HUES48 (cell line): ENCODE data around the gene RPL23.

ENCODE experiments used
- H3K27ac ChIP-seq: one replicate; pipeline ENCODE4 v1.7.0; 2013; ENCODE audit warnings: low read depth, low read length, inconsistent platforms
- H3K27me3 ChIP-seq: 2 replicates; pipeline ENCODE4 v1.6.1; 2013; ENCODE audit warnings: mild to moderate bottlenecking, low read length; ENCODE audit not compliant: control insufficient read depth, insufficient read depth
- H3K36me3 ChIP-seq: 2 replicates; pipeline ENCODE4 v1.6.1; 2013; ENCODE audit warnings: low read length; ENCODE audit not compliant: control insufficient read depth, insufficient read depth
- H3K4me1 ChIP-seq: 2 replicates; pipeline ENCODE4 v1.6.1; 2013; ENCODE audit warnings: mild to moderate bottlenecking, low read length; ENCODE audit not compliant: control insufficient read depth, insufficient read depth
- H3K4me3 ChIP-seq: 2 replicates; pipeline ENCODE4 v1.5.1; 2013; ENCODE audit warnings: mild to moderate bottlenecking, low read depth, low read length
- H3K9ac ChIP-seq: 2 replicates; pipeline ENCODE4 v1.6.1; 2013; ENCODE audit warnings: mild to moderate bottlenecking, low read depth, low read length, moderate library complexity
- H3K9me3 ChIP-seq: 2 replicates; pipeline ENCODE4 v1.6.1; 2013; ENCODE audit warnings: low read length; ENCODE audit not compliant: control insufficient read depth, insufficient read depth

Gene RPL23

DNA sequence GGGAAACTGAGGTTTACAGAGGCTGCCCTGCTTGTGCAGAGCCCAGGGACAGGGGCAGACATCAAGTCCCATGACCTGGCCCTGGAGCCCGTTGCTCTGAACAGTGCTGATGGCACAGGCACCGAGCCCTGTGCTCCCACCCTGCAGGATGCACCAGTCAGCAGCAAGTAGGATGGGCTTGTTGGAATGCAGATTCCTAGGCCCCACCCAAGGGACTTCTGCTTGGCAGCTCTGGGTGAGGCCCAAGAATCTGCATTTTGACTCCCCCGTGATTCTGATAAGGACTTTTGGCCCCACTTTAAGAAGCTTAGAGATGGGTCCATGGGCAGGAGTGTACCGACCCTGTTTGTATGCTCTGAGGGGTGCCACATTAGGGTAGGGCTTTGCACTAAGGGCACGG lies 39.6 kb upstream of the RPL23 start:
- peaks cover 11% of the 10 kb centered on the region; the same call in 1 of the 2 replicates for H3K4me1 ChIP-seq
- no peak overlapping the region for H3K4me3 ChIP-seq
- H3K9me3 ChIP-seq = no peaks in the 10 kb centered on the region
- H3K27ac ChIP-seq = no peak overlapping the region
- H3K9ac ChIP-seq = no peak overlapping the region
- peaks cover 71% of the 10 kb centered on the region for H3K36me3 ChIP-seq
- H3K27me3 ChIP-seq = no peaks in the 10 kb centered on the region

DNA sequence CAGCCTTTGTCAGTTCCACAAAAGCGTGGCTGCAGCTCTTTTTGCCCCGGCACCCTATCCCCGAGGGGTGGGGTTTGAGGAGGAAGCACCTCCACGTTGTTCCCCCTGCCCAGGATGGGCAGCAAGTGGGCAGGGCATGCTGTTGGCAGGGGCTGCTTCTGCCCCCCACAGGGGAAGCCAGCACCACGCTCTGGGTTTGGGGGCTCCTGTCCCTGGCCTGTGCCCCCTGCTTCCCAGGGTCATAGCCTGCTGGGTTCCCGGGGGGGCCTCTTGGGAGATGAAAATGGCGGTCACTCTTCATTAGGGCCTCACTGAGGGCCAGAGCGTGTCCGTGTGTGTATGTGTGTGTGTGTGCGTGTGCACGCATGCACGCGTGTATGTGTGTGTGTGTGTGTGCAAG lies 39.1 kb upstream of the RPL23 start:
- H3K27me3 ChIP-seq = no peaks in the 10 kb centered on the region
- H3K4me3 ChIP-seq = no peak overlapping the region
- peaks cover 11% of the 10 kb centered on the region; the same call in 1 of the 2 replicates for H3K4me1 ChIP-seq
- peaks cover 70% of the 10 kb centered on the region for H3K36me3 ChIP-seq
- H3K27ac ChIP-seq = no peak overlapping the region
- no peaks in the 10 kb centered on the region for H3K9me3 ChIP-seq
- no peak overlapping the region for H3K9ac ChIP-seq

DNA sequence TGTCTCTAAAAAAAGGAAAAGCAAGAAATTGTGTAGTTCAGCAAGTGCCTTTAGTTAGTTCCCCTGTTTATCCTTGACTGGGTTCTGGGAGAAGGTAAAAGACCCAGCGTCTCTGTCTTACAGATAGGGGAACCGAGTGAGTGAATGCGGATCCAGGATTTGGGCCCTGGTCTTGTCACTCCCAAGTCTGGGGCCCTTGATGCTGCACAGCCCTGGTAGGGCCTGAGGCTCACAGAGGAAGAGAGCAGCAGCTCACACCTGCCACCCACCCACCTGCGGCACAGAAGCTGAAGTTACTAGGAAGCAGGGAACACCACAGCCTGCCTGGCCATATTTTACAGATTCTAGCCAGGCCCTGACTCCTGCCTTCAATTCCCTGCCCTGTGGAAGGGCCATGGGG lies 38.6 kb upstream of the RPL23 start:
- no peak overlapping the region for H3K27ac ChIP-seq

DNA sequence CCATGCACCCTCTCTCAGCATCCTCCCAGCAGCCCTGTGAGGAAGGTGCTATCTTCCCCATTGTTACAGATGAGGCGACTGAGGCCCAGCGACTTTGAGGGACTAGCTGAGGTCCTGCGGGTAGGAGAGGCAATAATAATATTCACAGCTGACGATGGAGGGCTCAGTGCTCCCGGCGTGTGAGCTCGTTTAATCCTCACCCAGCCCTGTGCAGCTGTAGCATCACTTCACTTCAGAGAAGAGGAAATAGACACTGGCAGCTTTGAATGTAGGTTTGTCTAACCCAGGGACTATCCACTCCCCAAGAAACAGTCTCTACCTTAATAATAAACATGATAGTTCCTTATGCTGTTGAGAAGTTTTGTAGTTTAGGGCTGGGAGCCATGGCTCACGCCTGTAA lies 37.9 kb upstream of the RPL23 start:
- Histone ChIP-seq H3K9ac (no peak overlapping the region), H3K9me3 (no peaks in the 10 kb centered on the region), H3K27ac (no peak overlapping the region), H3K36me3 (peaks cover 69% of the 10 kb centered on the region), H3K27me3 (no peaks in the 10 kb centered on the region), H3K4me1 (peaks cover 9% of the 10 kb centered on the region; the same call in 1 of the 2 replicates), H3K4me3 (no peak overlapping the region)

More for the DNA sequence above, 38.6 kb upstream of the RPL23 start:
- peaks cover 11% of the 10 kb centered on the region; the same call in 1 of the 2 replicates for H3K4me1 ChIP-seq
- H3K9me3 ChIP-seq = no peaks in the 10 kb centered on the region
- H3K27me3 ChIP-seq = no peaks in the 10 kb centered on the region
- no peak overlapping the region for H3K4me3 ChIP-seq
- peaks cover 73% of the 10 kb centered on the region for H3K36me3 ChIP-seq
- no peak overlapping the region for H3K9ac ChIP-seq

DNA sequence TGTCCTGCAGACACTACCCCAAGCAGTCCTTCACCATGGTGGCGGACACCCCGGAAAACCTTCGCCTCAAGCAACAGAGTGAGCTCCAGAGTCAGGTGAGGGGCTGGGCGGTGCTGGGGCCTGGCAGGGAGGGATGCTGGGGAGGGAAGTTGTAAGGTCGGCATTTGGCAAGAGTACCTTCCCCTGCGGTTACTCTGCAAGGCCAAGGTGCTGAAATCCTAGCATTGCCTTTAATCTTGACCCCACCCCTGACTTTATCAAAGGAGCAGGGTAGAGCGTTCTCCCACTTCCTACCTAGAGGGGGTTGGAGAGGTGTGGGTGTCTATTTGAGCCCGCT lies 36.9 kb upstream of the RPL23 start:
- Histone ChIP-seq H3K27me3 (no peaks in the 10 kb centered on the region), H3K9me3 (no peaks in the 10 kb centered on the region), H3K36me3 (peaks cover 67% of the 10 kb centered on the region), H3K4me1 (peaks cover 12% of the 10 kb centered on the region), H3K27ac (no peak overlapping the region), H3K4me3 (no peak overlapping the region), H3K9ac (no peak overlapping the region)

DNA sequence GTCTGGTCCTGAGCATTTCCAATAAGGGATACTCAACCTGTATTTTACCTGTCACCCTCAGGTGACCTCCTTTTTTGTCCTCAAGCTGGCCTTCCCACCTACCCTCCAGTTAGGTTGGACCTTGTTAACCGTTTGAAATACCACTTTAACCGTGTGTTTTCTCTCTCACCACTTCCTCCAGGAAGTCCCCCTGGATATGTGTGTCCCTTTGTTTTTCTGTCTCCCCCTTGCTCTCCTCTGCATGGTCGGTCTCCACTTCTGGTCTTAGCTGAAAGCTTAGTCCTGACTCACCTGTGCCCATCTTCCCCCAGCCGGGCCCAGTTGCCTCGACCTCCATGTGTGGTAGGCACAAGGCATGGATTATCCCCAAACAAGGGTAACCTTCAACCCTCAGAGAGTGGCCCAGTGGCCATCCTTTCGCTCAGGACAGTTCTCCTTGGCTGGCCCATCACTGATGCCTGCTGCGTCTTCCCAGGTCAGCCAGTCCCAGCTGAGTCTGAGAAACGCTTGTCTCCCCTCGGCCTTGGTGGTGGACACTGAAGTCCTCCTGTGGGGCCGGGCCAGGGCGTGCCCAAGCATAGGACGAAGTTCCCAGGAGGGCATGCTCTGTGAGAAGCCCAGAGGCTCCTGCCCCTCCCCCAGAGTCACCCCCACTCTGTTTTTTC lies 36.4 kb upstream of the RPL23 start:
- peaks cover 71% of the 10 kb centered on the region for H3K36me3 ChIP-seq
- peaks cover 17% of the 10 kb centered on the region for H3K4me1 ChIP-seq

DNA sequence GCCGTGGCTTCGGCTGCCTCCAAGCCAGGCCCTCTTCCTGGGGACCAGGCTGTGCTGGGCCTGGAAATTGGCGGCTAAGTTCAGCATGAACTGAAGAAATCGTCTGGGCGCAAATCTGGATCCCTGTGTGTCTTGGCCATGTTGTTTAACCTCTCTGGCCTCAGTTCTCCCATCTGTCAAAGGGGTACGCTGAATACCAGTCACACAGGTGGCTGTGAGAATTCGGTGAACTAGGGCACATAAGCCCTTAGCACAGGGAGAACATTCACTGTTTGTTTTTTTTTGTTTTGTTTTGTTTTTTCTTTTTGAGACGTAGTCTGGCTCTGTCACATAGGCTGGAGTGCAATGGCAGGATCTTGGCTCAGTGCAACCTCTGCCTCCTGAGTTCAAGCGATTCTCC lies 35.3 kb upstream of the RPL23 start:
- Histone ChIP-seq H3K36me3 (peaks cover 65% of the 10 kb centered on the region), H3K27ac (no peak overlapping the region)

More for the DNA sequence above, 36.4 kb upstream of the RPL23 start:
- Histone ChIP-seq H3K9me3 (no peaks in the 10 kb centered on the region), H3K27ac (no peak overlapping the region), H3K4me3 (no peak overlapping the region), H3K9ac (no peak overlapping the region), H3K27me3 (no peaks in the 10 kb centered on the region)

DNA sequence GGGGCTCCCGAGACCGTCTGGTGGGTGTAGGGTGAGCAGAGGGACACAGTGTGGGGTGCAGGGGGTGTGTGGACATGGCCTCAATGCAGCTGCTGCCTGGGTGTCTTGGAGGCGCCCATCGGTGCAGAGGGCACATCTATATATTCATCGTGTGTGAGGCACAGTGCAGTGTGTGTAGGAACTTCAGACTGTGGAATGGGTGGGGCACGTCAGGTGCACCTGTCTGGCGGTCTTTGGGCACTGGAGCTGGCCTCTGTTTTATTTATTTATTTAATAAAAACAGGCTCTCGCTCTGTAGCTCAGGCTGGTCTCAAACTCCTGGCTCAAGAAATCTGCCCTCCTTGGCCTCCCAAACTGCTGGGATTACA lies 33.1 kb upstream of the RPL23 start:
- H3K36me3 ChIP-seq = peaks cover 54% of the 10 kb centered on the region
- no peaks in the 10 kb centered on the region for H3K9me3 ChIP-seq
- no peak overlapping the region for H3K27ac ChIP-seq
- peaks cover 28% of the 10 kb centered on the region for H3K4me1 ChIP-seq
- no peak overlapping the region for H3K4me3 ChIP-seq
- H3K27me3 ChIP-seq = no peaks in the 10 kb centered on the region
- H3K9ac ChIP-seq = no peak overlapping the region

More for the DNA sequence above, 35.3 kb upstream of the RPL23 start:
- H3K4me3 ChIP-seq = no peak overlapping the region
- H3K9me3 ChIP-seq = no peaks in the 10 kb centered on the region
- H3K4me1 ChIP-seq = peaks cover 17% of the 10 kb centered on the region
- no peak overlapping the region for H3K9ac ChIP-seq
- H3K27me3 ChIP-seq = no peaks in the 10 kb centered on the region

DNA sequence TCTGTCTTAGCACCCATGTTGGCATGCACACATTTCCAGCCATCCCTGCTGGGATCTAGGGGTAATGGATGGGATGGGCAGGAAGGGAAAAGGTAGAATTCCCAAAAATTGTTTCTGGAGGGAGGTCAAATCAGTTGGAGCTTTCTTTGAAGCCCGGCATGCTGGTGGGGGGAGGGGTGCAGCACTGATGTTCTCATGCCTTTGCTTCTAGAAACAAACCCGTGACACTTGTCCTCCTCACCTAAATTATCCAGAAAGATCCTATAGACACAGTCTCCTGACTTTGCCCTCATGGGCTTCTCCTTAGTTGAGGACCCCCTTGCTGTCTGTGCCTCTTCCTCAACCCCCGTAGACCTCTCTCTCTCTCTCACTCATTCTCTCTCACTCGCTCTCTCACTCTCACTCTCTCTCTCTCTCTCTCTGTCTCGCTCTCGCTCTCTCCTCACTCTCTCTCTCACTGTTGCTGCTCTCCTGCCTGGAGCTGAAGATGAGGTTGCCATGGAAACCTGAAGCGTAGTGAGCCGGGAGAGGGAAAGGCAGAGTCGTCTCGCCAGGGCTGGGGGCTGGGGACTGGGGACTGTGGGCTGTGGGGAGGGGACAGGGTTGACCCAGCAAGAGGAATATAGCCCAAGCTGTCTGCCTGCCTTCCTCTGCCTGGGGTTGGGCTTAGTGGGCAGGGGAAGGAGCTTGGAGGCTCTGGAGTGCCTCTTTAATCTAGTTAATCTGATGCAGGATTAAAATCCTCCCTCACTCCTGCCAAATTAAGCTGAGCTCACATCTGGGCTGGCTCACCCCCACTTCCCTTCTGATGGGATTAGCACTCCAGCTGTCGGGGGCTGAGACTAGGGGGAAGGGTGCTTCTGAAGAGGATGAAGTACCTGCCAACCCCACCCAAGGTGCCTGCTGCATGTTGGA lies 32.5 kb upstream of the RPL23 start:
- H3K9me3 ChIP-seq = no peaks in the 10 kb centered on the region
- H3K4me1 ChIP-seq = peaks cover 30% of the 10 kb centered on the region
- H3K27ac ChIP-seq = peak overlapping the region; percentile 41
- H3K27me3 ChIP-seq = no peaks in the 10 kb centered on the region
- no peak overlapping the region for H3K9ac ChIP-seq
- no peak overlapping the region for H3K4me3 ChIP-seq
- H3K36me3 ChIP-seq = peaks cover 50% of the 10 kb centered on the region

DNA sequence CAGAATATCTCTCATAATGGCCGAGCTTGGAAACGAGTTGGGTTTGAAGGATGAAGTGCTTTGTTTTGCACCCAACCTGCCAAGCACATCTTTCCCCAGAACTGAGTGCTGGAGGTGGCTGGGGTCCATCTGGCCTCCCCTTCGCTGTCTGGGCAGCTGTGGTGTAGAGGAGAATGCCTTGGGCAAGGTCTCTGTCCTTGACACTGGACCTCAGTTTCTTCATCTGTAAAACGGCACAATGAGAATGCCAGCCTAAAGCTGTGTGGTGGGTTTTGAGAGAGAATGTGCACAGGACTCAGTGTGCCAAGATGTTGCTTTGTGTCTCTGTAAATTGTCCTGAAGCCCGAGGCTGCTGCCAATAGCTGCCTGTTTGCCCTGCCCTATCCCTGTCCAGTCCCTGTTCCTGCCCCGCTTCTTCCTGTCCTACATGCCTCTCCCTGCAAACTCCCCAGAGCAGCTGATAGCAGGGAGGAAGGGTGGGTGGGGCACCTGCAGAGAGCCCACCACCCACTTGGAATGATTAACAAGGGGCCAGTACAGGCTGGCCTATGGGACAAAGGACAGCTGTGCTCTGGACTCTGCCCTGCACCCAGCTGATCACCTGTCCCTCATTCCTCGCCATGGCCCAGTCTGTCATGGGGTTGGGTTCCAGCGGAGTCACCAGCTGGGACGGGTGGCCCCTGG lies 31.7 kb upstream of the RPL23 start:
- H3K27me3 ChIP-seq = no peaks in the 10 kb centered on the region
- H3K27ac ChIP-seq = peak overlapping the region; percentile 41
- H3K9me3 ChIP-seq = no peaks in the 10 kb centered on the region
- no peak overlapping the region for H3K4me3 ChIP-seq
- H3K9ac ChIP-seq = no peak overlapping the region
- peaks cover 38% of the 10 kb centered on the region for H3K4me1 ChIP-seq
- H3K36me3 ChIP-seq = peaks cover 50% of the 10 kb centered on the region
